Prostate gland (tissue), 2 donors: Measurements from ENCODE around the gene SLCO1B3. TPM values are rescaled to one million over a fixed set of nuclear protein-coding genes. Genes with fewer than 3 reads are reported as not detected.

Experiments used
- DNase-seq: peaks from one replicate; pipeline ENCODE4 v3.0.0-alpha.2; 2019; ENCODE audit warnings: low spot score
- H3K27ac ChIP-seq, 2 donors: fragments of 200-600 bp; sonication (generic); 2 replicates each; pipeline ENCODE4 v1.5.1; 2017 to 2019
- H3K27me3 ChIP-seq: fragments of 200-600 bp; sonication (generic); replicated peaks from 2 replicates; pipeline ENCODE4 v1.5.1; 2019; ENCODE audit not compliant: insufficient read depth
- H3K36me3 ChIP-seq, 2 donors: fragments of 200-600 bp; sonication (generic); 1 replicate in 1 of 2; 2 replicates in 1 of 2; pipeline versions ENCODE4 v1.5.1 to v1.8.1; 2017 to 2019
- H3K4me1 ChIP-seq: fragments of 200-600 bp; sonication (generic); replicated peaks from 2 replicates; pipeline ENCODE4 v1.5.1; 2019
- H3K4me3 ChIP-seq, 2 donors: fragments of 200-600 bp; sonication (generic); 2 replicates each; pipeline ENCODE4 v1.5.1; 2017 to 2019
- H3K9me3 ChIP-seq: fragments of 200-600 bp; sonication (generic); 2 replicates; pipeline ENCODE4 v1.5.1; 2017
- CTCF ChIP-seq, 4 experiments: fragments of 200-600 bp in 2 of 4; fragments of 450-650 bp in 2 of 4; sonication (generic) in 2 of 4; IDR thresholded peaks; 1 replicate in 3 of 4; 2 replicates in 1 of 4; pipeline ENCODE4 v1.5.1; 2016 to 2019; ENCODE audit warnings: antibody characterized with exemption in 4 of 4, mild to moderate bottlenecking in 2 of 4, moderate library complexity in 2 of 4
- POLR2A ChIP-seq: fragments of 450-650 bp; IDR thresholded peaks from one replicate; pipeline ENCODE4 v1.6.1; 2016; ENCODE audit warnings: antibody characterized with exemption, mild to moderate bottlenecking
- POLR2AphosphoS5 ChIP-seq: sonication (generic); formaldehyde crosslinking; IDR thresholded peaks from one replicate; pipeline ENCODE4 v1.6.1; 2017; ENCODE audit warnings: antibody characterized with exemption
- WGBS: methylation state at CpG from one replicate; pipeline ENCODE4 v1.1.5; 2018; 5-methylcytosine and 5-hydroxymethylcytosine counted together
- intact Hi-C: fragments of 100-400 bp; cut with DNase I; formaldehyde crosslinking; loops from one replicate; pipeline ENCODE4 v1.14.2; 2022
- total RNA-seq, 2 donors: library from RNA; depleted of rRNA; stranded (reverse); fragments of >200 nt; gene quantifications; one replicate each; pipeline ENCODE4 v1.1.0, GENCODE V29; 2016

Gene SLCO1B3
- total RNA-seq, 2 donors from 2014 or later = 0.27 TPM; not detected in 1

GRCh38 chr12:20830456-20830855, 20.0 kb downstream of the SLCO1B3 start:
- TF ChIP-seq POLR2AphosphoS5 (peak; percentile 68), CTCF (IDR thresholded peaks at IDR 0.05) (no peak)
- H3K27ac ChIP-seq = no peak overlapping the region
- no peak overlapping the region for H3K4me3 ChIP-seq
- WGBS = 24% methylated on average over 1 of the region's 1 CpG
- DNase-seq = peak; percentile 30
- H3K27me3 ChIP-seq = no peaks in the 10 kb centered on the region
- intact Hi-C loops = no loop called here
- no peaks in the 10 kb centered on the region for H3K4me1 ChIP-seq
- no peaks in the 10 kb centered on the region for H3K36me3 ChIP-seq
- no peaks in the 10 kb centered on the region for H3K9me3 ChIP-seq

GRCh38 chr12:20832911-20833310, 22.4 kb downstream of the SLCO1B3 start:
- TF ChIP-seq CTCF (IDR thresholded peaks at IDR 0.05) = no peak
- no peak for TF ChIP-seq POLR2AphosphoS5
- TF ChIP-seq POLR2A = no peak
- H3K9me3 ChIP-seq = no peaks in the 10 kb centered on the region
- DNase-seq = peak; percentile 57
- H3K4me1 ChIP-seq = no peaks in the 10 kb centered on the region
- no peaks in the 10 kb centered on the region for H3K27me3 ChIP-seq
- H3K36me3 ChIP-seq = no peaks in the 10 kb centered on the region
- H3K4me3 ChIP-seq = no peak overlapping the region
- H3K27ac ChIP-seq = peak overlapping the region in 1 of 2 donors; percentile 58
- intact Hi-C loops = no loop called here
- WGBS = 32% methylated on average over 4 of the region's 4 CpGs

GRCh38 chr12:20852649-20853048, 42.1 kb downstream of the SLCO1B3 start:
- no peak overlapping the region for H3K27ac ChIP-seq
- TF ChIP-seq CTCF (IDR thresholded peaks at IDR 0.05) (no peak), POLR2A (no peak), POLR2AphosphoS5 (no peak)
- H3K27me3 ChIP-seq = no peaks in the 10 kb centered on the region
- no peaks in the 10 kb centered on the region for H3K36me3 ChIP-seq
- H3K4me3 ChIP-seq = no peak overlapping the region
- H3K4me1 ChIP-seq = no peaks in the 10 kb centered on the region
- H3K9me3 ChIP-seq = no peaks in the 10 kb centered on the region
- DNase-seq = no peak
- intact Hi-C loops = no loop called here

- no peak for TF ChIP-seq POLR2AphosphoS5
- TF ChIP-seq CTCF (IDR thresholded peaks at IDR 0.05) = no peak
- Histone ChIP-seq H3K27ac (no peak overlapping the region), H3K27me3 (no peaks in the 10 kb centered on the region), H3K36me3 (no peaks in the 10 kb centered on the region), H3K9me3 (no peaks in the 10 kb centered on the region), H3K4me3 (no peak overlapping the region), H3K4me1 (no peaks in the 10 kb centered on the region)
- DNase-seq = no peak
- intact Hi-C loops = no loop called here
- 94% methylated on average over 3 of the region's 3 CpGs for WGBS
These were observed 52.6 kb downstream of the SLCO1B3 start for GRCh38 chr12:20863056-20863455.

- Histone ChIP-seq H3K4me1 (no peaks in the 10 kb centered on the region), H3K27ac (no peak overlapping the region), H3K36me3 (no peaks in the 10 kb centered on the region), H3K4me3 (no peak overlapping the region), H3K27me3 (no peaks in the 10 kb centered on the region), H3K9me3 (no peaks in the 10 kb centered on the region)
- intact Hi-C loops = no loop called here
- TF ChIP-seq POLR2A (no peak), CTCF (IDR thresholded peaks at IDR 0.05) (no peak), POLR2AphosphoS5 (no peak)
- DNase-seq = no peak
- 38% methylated on average over 2 of the region's 2 CpGs for WGBS
These were observed 55.4 kb downstream of the SLCO1B3 start for GRCh38 chr12:20865873-20866272.
